HS-27A (cell line): Measurements from ENCODE around the gene FLCN.
"Not testable (repeated sequence)": the region's sequence is repeated elsewhere in the genome, so short reads cannot be mapped to it uniquely, and the experiment has no call there.

Source experiments
- DNase-seq: peaks from one replicate; pipeline ENCODE4 v3.0.0-alpha.2; 2012; ENCODE audit warnings: low read depth, missing footprints

FLCN gene

DNA sequence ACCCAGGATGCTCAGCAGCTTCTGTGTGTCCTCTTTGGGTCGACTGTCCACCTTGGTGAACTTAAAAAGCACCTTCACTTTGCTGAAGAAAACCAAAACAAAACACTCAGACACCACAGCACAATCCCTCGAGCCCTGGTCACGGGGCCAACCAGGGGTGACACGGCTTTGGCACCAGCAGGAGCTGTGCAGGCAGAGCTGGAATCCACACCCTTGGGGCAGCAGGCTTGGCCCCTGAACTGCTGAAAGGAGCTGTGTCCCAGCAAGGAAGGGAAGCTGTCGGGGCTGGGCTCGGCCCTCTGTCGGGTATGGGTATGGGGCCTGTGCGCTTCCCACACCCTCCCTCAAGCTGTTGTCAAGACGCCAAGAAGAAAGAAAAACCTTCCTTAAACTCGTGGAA lies 23.2 kb downstream of the FLCN start:
- DNase-seq: no peak

DNA sequence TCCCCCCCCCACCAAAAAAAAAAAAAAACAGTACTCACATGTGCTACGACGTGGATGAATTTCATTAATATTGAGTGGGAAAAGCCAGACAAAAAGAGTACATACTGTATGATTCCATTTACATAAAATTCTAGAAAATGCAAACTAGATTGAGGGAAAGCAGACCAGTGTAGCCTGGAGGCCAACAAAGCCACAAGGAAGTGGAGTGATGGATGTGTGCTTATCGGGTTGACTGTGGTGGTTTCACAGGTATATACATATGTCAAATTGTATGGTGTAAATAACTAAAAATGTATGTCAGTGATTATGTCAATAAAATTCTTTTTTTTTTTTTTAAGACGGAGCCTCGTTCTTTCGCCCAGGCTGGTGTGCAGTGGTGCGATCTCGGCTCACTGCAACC lies 29.0 kb downstream of the FLCN start:
- DNase-seq: no peak

DNA sequence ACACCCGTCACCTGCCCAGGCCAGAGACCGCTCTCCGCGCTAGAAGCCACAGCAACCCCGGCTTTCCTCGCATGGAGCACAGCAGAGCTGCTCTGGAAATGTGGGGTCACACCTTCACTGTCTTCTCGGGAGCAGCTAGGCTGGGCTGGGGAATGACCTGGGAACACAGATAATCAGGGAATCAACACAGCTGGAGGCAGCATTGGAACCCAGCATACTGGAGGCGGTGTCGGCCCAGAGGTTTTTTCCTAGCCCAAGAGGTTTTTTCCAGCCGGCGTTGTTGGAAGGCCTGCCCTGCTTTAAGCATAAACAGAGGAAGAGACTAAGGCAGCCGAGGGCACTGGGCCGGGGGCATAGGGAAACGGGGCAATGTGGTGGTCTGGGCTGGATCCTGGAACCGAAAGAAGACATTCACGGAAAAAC lies 30.0 kb downstream of the FLCN start:
- no peak for DNase-seq

DNA sequence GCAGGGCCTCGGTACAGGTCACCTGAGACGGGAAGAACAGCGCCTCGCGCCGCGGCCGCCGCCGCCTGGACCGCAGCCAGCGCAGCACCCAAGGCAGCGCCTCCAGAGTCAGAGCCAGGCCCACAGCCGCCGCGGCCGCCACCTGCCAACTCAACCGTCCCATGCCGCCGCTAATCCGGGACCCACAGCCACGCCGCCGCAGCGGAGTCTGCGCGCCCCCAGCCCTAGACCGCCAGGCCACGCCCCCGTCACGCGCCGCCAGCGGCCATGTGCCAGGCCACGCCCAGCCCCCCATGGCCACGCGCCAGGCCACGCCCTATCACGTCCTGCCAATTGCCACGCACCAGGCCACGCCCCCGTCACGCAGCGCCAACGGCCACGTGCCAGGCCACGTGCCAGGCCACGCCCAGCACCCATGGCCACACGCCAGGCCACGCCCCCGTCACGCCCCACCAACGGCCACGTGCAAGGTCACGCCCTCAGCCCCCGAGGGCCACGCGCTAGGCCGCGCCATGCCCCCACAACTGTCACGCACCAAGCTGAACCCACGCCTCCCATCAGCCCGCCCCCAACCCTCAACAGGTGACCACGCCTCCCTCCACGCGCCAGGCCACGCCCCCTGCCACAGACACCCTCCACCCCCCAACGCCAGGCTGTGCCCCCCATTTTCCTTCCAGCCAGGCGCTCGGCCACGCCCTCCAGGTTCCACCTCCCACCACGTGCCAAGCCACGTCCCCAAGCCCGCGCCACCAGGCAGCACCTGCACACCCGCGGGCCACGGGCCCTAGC lies 30.6 kb downstream of the FLCN start, which contains the start of gene PLD6:
Gene PLD6, minus strand, starts transcription at position 210 of the 789 bp plus-strand sequence. Its CDS starts 47 bp downstream, at position 163.
- DNase-seq: peak; percentile 83

DNA sequence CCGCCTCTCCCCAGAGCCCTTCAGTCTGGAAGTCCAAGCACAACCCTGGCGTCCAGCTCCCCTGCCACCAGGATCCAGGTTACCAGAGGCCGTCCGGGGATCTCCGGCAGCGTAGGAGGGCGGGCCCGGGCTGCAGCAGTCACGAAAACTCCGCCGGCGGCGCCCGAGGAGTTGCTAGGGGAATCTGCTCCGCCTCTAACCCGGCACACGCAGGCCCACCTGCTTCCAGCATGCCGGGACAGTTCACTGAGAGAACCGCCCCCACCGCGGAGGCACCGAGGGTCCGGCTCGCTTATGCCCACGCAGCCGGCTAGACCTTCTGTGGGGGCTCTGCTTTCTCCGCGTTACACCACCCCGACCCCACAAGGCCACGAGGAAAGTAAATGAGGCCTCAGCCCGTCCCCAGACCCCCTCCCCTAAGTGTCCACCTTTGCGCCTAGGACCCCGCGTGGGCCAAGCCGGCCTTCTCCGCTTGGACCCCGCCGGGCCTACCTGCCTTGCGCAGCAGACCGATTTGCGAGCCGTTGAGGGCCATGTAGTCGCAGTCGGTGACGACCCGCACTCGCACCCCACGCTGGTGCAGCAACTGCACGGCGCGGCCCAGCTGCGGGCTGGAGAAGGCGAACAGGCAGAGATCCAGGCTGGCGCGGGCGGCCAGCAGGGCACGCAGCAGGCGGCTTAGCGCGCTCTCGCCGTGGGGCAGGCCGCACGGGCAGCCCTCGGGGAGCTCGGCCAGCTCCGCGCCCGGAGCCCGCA lies 31.4 kb downstream of the FLCN start:
- DNase-seq: peak; percentile 42

GRCh38 chr17:17204635-17205231 lies 32.2 kb downstream of the FLCN start:
- DNase-seq: no peak

- no peak for DNase-seq
Observed at GRCh38 chr17:17204041-17204591, 32.9 kb downstream of the FLCN start.

DNA sequence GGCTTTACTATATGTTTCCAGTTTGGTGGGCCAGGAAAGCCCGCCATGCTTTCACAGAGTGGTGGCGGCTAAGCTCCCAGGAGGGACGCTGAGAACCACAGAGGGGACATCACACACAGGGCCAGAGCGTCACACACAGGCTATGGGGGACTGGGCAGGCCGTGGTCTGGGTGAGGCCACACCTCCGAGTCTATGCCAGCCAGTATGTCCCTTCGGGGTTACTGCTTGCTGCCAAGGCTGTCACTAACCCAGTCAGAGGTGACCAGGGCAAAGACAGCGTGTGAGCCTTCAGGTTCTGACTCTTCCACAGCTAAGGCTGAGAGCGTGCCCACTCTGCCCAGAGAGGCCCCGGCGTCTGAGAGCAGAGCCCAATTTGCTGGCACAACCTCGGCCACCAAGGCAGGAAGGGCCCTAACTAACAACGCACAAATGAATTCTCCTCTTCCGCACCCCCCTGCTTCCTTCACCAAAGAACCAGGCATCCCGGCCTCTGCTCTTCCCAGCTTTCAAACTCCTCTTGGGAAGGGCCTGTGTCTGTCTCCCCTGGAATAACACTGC lies 33.7 kb downstream of the FLCN start:
- DNase-seq: no peak

DNA sequence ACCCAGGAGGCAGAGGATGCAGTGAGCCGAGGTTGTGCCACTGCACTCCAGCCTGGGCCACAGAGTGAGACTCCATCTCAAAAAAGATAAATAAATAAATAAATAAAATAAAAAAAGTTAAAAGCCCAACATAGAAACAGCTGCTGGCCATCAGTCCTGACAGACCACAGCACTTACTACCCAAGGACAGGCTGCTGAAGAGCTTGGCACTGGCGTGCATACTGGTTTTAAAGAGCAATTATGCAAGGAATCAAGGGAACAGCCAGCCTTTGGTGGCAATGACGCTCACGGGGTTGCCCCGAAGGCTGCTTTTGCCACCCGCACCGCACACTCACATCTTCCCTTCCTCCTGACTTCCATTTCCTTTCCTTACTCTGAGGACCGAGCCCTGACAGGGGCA lies 35.1 kb downstream of the FLCN start:
- no peak for DNase-seq

GRCh38 chr17:17201271-17201670 lies 35.7 kb downstream of the FLCN start:
- DNase-seq: no peak

- DNase-seq: no peak
Observed at GRCh38 chr17:17200831-17201230, 36.1 kb downstream of the FLCN start.

GRCh38 chr17:17200311-17200710 lies 36.7 kb downstream of the FLCN start:
- DNase-seq: no peak

DNA sequence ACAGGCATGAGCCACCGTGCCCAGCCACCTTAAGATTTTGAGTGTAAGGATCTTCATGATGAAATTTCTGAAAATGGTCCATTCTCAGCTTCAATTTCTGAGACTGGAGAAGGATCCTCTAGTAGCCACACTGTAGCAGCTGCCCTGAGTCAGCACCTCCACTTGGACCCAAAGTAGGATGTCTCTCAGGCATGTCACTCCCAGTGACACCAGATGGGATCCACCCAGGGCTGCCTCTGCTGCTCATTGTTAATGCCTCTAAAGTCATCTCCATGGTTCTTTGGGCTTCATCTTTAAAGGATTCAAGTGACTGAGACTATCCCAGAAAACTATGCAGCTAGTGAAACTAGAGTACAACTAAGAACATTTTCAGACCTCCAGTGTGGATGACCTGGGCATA lies 38.7 kb downstream of the FLCN start:
- no peak for DNase-seq

GRCh38 chr17:17196776-17197175 lies 40.2 kb downstream of the FLCN start:
- no peak for DNase-seq

DNA sequence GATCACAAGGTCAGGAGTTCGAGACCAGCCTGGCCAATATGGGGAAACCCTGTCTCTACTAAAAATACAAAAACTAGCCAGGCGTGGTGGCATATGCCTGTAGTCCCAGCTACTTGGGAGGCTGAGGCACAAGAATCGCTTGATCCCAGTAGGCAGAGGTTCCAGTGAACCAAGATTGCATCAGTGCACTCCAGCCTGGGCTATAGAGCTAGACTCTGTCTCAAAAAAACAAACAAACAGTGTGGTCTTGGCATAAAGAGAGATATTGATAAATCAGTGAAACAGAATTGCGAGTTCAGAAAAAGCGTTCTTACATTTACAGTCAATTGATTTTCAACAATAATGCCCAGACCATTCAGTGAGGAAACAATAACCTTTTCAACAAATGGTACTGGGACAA lies 41.5 kb downstream of the FLCN start:
- not testable (repeated sequence) for DNase-seq

GRCh38 chr17:17191961-17192381 lies 45.0 kb downstream of the FLCN start:
- DNase-seq: no peak

GRCh38 chr17:17191346-17191792 lies 45.6 kb downstream of the FLCN start:
- DNase-seq: peak; percentile 55

GRCh38 chr17:17190188-17190587 lies 46.8 kb downstream of the FLCN start:
- no peak for DNase-seq

- no peak for DNase-seq
Observed at GRCh38 chr17:17189559-17189958, 47.4 kb downstream of the FLCN start.

GRCh38 chr17:17188586-17188985 lies 48.4 kb downstream of the FLCN start:
- no peak for DNase-seq

DNA sequence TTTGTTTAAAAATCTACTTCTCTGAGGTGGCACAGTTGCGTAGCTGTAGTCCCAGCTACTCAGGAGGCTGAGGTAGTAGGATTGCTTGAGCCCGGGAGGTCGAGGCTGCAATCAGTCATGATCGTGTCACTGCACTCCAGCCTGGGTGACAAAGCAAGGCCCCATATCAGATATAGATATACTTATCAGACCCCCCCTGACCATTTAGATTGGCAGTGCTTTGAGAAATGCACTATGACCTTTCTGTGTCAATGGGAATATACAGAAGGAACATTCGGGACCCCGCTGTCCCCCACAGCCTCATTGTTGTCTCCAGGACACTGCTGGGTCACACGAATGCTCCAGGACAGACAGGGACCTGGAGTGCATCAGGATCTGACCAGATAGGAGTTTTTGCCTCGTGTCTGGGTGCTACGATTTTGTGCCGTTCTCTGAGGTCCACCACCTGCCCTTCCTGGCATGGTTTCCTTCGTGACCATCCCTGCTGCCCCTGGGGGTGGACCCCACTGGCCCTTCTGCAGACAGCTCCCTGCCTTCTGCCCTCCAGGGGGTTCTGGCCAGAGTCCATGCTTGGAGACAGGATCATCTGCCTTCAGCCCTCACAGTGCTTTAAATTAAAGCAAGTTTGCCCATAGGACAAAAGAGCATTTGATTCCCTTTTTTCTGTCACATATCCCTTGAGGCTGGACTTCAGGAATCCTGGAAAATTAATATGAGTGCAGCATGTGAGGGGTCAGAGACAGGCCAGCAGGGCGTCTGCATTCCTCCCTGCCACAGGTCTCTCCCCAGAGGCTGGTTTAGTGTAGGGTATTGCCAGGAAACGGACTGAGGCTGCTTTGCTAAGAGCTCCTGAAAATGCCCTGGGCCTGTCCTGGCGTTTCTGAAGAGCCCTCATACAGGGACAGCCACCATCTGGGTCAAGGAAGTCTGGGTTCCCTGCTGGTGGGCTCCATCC lies 50.1 kb downstream of the FLCN start:
- no peak for DNase-seq
